Globus pallidus (tissue), 1 donor: ENCODE results near the gene GSTM1.
"Not testable (repeated sequence)": the region's sequence is repeated elsewhere in the genome, so short reads cannot be mapped to it uniquely, and the experiment has no call there.

ENCODE experiments used
- DNase-seq: peaks from one replicate; pipeline ENCODE4 v3.0.0-alpha.2; 2015; ENCODE audit warnings: low spot score

GSTM1 gene

DNA sequence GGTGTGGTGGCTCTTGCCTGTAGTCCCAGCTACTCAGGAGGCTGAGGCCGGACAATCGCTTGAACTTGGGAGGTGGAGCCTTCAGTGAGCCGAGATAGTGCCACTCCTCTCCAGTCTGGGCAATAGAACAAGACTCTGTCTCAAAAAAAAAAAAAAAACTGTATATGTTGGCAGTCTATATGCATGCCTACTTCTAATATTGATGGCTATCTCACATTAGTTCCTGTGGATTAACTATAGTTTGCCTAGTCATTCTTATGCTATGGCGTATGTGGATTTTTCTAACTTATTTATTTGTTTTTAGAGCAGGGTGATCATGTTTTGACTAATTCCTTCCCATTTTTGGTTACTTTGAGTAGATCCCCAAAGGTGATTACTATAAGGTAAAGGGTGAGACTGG lies 9.4 kb downstream of the GSTM1 start:
- no peak for DNase-seq

DNA sequence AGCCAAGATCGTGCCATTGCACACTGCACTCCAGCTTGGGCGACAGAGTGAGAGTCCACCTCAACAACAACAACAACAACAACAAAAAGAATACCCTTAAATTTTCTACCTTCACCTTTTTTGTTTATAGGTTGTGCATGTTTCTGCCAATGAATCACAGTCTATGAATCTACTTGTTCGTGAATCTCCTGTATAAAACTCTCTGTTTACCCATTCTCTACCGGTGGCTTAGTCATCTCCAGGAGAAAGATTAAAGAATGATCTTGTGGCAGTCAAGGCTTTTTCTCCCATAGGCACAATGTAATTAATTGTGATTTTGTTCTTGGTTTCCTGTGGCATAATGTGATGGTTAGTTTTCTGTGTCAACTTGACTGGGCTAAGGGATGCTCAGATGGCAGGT lies 10.2 kb downstream of the GSTM1 start:
- DNase-seq = not testable (repeated sequence)

DNA sequence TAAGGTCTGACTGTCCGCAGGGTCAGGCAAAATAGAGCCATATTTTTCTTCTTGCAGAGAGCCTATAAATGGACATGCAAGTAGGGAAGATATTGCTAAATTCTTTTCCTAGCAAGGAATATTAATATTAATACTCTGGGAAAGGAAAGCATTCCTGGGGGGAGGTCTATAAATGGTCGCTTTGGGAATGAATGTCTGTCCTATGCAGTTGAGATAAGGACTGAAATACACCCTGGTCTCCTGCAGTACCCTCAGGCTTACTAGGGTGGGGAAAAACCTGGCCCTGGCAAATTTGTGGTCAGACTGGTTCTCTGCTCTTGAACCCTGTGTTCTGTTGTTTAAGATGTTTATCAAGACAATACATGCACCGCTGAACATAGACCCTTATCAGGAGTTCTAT lies 15.3 kb downstream of the GSTM1 start:
- DNase-seq = not testable (repeated sequence)

DNA sequence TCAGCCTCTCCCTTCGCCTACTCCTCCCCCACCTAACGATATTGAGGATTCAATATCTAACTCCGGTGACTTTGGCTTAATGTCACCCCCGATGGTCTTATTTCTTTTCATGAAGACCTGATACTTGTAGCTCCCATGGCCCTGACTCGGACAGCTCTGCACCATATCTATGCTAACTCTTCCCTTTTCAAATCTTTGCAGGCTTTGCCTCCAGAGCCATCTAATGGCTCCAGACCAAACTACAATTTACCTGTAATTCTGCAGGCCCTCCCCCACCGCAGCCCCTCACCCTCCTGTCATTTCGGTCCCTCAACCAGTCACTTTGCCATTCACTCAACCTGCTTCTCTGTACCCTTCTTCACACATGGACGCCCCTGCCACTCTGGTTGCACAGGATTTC lies 16.6 kb downstream of the GSTM1 start:
- no peak for DNase-seq

DNA sequence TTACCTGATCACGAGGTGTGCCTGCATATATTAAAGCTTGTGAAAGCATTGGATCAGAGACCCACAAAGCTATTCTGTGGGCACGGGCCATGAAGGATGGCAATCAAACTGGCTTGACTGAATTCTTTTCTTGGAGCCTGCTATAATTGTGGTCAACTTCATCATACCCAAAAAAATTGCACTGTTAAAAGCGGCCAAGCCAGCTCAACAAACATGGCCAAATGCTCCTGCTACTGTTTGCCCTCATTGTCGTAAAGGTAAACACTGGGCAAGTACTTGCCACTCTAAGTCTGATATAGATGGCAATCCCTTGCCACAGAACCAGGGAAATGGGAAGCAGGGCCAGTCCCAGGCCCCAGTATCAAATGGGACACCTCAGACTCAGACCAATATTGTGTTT lies 17.8 kb downstream of the GSTM1 start:
- DNase-seq = no peak

DNA sequence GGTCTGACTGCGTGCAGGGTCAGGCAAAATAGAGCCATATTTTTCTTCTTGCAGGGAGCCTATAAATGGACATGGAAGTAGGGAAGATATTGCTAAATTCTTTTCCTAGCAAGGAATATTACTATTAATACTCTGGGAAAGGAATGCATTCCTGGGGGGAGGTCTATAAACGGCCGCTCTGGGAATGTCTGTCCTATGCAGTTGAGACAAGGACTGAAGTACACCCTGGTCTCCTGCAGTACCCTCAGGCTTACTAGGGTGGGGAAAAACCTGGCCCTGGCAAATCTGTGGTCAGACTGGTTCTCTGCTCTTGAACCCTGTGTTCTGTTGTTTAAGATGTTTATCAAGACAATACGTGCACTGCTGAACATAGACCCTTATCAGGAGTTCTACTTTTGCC lies 21.3 kb downstream of the GSTM1 start:
- DNase-seq = not testable (repeated sequence)

DNA sequence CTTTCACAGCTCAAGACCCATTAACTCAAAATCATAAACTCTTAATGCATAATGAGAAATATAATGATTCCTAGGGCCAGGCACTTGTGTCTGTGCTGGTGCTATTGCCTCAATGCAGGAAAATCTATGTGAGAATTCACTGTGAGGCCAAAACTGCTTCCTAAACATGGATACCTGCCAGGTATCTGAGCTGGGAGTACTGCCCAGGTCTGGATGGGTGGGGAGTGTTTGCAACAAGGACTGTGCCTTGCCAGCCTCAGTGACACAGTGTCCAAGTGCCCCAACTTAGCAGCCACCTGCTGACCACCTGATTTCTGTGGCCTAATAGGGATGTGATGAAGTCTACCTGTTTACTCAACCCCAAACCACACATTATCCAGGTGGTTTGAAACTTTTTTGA lies 22.2 kb downstream of the GSTM1 start:
- DNase-seq = not testable (repeated sequence)

DNA sequence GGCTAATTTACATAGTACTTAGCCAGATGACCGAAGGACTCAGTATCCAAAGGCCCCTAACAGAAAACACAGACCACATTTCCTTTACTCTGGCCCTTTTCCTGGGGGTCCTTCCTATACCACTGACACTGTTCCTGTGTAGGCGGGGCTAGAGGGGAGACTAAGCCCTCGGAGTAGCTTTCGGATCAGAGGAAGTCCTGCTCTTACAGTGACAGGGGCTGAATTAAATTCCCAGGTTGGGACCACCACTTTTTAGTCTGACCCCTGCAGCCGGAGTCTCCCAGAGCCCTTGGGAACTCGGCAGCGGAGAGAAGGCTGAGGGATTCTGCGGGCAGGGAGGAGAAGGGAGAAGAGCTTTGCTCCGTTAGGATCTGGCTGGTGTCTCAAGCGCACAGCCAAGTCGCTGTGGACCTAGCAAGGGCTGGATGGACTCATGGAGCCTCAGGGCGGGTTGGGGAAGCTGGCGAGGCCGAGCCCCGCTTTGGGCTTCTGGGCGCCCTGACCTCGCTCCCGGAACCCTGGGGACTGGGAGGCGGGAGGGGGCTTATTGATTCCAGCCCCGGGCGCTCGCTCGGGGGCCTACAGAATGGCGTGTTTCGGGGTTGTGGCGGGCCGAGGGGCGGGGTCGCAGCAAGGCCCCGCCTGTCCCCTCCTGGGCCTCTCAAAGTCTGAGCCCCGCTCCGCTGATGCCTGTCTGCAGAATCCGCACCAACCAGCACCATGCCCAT lies 24.1 kb downstream of the GSTM1 start, which contains the start of gene GSTM5:
Gene GSTM5, plus strand, starts transcription at position 659 of the 728 bp plus-strand sequence. Its CDS starts 62 bp downstream, at position 721.
- DNase-seq = not testable (repeated sequence)

DNA sequence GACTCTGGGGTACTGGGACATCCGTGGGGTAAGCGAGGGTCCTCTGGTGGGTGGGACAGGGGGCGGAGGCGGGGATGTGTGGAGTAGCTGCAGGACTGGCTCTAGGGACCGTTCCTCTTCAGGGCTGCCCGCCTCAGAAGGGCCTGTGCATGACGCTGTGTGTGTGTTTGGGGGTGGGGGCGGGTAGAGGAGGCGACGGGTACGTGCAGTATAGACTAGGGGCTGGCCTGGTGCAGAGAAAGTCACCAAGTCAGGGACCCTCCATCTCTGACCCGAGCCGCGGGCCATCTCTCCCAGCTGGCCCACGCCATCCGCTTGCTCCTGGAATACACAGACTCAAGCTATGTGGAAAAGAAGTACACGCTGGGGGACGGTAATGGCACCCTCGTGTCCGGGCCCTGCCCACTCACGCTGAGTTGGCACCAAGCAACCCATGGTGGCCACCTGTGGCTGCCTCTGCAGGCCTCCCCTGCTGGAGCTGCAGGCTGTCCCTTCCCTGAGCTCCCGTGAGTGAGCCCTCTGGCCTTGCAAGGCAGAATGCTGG lies 24.8 kb downstream of the GSTM1 start:
- no peak for DNase-seq

DNA sequence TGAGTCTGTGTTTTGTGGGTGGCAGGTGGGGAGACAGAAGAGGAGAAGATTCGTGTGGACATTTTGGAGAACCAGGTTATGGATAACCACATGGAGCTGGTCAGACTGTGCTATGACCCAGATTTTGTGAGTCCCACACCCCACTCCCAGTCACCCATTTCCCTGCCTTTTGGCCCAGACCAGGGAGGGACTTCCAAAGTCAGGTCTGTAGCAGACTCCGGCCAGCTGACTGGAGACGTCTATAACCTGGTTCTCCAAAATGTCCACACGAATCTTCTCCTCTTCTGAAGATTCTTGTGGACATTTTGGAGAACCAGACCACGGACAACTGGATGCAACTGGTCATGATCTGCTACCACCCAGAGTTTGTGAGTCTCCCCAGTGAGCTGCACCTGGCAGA lies 26.0 kb downstream of the GSTM1 start:
- no peak for DNase-seq

DNA sequence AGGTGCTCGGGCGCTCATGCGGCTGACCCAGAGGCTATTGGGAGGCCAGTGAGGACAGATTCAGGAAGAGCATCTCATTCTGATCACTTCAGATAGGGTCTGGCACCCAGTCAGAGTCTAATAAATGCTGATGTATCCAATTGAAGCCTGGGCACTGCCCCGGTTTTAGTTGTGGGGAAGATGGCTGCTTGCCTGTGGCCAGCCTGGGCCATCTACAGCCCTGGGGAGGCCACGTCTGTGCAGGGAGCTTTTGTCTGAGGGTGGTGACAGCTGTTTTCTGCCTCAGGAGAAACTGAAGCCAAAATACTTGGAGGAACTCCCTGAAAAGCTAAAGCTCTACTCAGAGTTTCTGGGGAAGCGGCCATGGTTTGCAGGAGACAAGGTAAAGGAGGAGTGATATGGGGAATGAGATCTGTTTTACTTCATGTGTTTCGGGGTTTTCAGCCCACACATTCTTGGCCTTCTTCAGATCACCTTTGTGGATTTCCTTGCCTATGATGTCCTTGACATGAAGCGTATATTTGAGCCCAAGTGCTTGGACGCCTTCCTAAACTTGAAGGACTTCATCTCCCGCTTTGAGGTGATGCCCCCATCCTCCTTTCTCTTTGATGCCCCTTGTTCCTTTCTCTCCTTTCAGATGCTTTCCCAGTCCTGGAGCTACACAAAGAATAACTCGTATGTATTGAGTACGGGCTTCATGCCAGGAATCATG lies 27.2 kb downstream of the GSTM1 start:
- DNase-seq = no peak

DNA sequence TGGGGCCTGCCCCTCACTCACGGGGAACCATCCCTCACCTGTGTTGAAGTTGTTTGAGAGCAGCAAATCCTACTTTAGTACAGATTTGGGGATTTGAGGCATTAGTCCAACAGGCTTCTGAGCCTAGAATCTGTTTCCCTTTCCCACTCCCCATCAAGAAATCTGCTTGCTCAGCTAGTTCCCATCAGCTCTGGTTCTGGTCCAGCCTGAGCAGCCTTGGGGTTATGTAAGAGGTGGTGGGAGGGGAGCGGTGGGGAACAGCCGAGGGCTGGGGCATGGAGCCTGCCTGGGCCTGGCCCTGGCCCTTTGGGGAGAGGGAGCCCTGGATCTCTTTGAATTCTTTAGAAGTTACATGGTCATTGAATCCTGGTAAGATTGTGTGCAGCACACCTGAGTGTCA lies 28.5 kb downstream of the GSTM1 start:
- DNase-seq = no peak

DNA sequence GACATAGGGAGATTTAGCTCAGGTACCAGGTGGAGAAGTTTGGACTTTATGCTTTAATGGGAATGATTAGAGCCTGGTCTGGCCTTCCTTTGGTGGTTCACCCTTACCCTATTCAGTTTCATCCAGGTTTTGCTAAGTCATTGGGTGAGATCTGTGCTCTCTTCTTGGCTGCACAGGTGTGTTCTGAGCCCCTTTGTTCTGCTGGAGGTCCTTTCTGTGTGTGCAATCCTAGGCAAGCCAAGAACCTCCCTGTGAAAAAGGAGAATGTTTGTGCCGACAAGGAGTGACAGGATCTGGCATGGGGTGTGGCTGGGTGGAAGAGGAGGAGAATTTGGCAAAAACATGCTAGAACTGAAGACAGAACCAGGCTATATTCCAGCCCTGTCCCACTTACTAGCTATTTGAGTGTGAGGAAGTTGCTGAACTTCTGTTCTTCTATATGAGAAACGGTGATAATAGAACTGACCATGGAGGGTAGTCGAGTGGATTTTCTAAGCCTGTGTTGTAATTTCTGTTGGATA lies 29.0 kb downstream of the GSTM1 start:
- no peak for DNase-seq

DNA sequence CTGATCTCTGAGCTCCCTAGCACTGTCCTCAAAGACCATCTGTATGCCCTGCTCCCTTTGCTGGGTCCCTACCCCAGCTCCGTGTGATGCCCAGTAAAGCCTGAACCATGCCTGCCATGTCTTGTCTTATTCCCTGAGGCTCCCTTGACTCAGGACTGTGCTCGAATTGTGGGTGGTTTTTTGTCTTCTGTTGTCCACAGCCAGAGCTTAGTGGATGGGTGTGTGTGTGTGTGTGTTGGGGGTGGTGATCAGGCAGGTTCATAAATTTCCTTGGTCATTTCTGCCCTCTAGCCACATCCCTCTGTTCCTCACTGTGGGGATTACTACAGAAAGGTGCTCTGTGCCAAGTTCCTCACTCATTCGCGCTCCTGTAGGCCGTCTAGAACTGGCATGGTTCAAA lies 30.1 kb downstream of the GSTM1 start:
- DNase-seq = no peak

DNA sequence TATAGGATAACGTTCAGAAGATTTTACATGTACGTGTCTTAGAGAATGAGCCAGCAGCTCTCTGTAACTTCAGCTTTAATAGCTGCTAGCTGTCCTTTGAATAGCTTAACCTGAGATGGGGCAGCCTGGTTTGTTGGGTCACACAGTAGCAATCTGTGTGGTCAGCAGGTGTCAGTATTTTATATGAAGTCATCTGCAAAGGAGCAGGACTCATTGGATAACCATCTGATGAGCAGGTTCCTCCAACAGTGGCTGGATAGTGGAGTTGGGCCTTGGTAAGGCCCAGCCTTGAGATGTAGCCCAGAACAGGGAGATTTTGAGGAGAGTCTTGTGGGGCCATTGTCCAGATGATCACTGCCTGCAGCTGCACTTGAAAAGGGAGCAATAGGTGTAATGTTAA lies 30.9 kb downstream of the GSTM1 start:
- DNase-seq = no peak

DNA sequence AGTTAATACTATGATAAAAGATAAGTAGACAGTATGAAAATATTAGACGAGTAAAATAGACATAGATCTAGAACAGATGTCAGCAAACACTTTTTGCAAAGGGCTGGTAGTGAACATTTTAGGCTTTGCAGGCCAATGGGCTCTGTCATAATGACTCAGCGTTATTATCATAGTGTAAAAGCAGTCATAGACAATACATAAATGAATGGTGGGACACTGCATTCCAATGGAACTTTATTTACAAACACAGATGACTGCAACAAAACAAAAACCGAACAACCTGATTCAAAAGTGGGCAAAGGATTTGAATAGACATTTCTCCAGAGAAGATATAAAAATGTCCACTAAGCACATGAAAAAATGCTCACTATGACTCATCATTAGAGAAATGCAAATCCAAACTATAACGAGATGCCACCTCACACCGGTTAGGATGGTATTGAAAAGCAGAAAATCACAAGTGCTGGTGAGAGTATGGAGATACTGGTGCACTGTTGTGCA lies 31.8 kb downstream of the GSTM1 start:
- no peak for DNase-seq

DNA sequence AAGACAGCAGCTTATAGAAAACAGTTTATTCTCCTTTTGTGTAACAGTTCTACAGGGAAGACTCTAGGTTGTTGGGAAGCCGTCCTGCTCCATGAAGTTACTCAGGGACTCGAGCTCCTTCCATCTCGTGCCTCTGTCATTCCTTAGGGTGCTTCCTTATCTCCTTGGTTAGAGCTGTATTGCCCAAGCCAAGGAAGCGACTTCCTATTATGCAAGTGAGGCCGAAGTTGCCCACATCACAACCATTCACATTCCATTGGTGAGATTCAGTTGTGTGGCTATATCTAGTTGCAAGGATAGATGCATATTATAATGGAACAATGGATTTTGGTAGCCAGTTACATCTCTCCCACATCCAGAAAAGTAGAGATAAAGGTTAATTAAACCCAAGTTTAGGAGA lies 33.4 kb downstream of the GSTM1 start:
- no peak for DNase-seq

DNA sequence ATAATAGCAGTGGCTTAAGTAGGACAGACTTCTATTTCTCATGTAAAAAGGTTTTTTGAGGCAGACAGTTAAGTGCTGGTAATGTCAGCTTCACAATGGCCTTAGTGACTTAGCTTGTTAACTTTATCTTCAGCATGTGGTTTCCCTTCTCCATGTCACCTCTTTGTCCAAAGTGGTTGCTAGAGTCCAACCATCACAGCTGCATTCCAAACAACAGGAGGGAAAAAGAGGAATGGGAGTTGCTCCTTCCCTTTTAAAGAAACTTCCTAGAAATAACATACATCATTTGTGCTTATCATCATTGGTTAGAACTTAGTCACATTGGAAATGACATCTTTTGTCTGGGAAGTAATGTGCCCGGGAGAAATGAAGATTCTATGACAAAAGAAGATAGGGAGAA lies 34.4 kb downstream of the GSTM1 start:
- DNase-seq = no peak

DNA sequence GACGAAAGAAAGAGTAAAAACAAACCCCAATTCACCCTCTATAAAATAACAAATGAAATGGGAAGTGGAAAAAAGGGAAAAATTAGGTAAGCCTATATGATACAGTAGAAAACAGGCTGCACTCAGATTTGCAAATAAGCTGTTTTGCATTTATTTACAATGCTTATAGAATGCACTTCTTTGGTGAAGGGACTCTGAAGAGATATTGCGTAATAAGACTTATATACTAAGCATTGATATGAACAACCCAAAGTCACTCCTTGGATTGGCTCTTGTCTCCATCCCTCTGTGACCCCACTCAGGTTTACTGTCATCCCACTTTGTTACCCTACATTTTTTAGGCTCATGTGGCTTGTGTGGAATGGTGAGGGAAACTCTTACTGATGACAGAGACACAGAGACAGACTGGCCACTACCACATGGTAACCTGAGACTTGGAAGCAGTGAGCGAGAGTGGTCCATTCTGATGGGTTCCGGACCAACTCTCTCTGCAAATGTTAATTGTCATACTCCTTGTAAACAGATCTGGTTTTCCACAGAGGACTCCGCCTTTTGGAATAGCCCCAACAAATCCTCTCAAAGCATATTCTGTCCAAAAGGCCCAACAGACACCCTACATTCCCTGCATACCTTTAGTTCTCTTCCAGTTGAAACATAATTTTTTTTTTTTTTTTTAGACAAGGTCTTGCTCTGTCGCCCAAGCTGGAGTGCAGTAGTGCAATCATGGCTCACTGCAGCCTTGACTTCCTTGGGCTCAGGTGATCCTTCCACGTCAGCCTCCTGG lies 35.5 kb downstream of the GSTM1 start:
- no peak for DNase-seq

DNA sequence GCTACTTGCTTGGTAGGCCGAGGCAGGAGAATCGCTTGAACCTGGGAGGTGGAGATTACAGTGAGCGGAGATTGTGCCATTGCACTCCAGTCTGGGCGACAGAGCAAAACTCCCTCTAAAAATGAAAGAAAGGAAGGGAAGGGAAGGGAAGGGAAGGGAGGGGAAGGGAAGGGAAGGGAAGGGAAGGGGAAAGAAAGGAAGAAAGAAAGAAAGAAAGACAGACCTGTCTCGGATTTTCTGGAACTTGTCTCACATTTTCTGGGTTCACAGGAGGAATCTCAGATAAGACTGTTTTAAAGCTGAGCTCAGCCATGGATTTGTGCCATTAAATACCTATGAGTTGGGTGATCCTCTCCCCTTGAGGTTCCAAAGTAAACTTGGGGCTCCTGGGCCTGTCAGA lies 37.3 kb downstream of the GSTM1 start:
- no peak for DNase-seq

DNA sequence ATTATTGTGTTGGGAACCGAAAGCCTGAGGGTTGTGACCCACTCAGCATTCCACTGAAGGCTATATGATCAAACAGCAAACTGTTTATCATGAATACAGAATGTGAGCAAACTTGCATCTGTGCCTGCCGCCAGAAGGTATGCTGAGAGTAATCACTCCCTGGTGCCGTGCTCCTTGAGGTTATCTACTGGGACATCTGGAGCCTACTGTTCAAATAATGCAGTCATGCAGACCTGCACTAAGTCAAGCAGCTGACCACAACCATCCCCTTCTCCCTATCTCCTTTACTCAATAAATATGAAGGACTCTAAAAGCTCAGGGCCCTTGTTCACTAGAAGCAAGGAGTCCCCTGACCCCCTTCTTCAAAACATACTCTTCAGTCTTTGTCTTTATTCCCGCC lies 37.9 kb downstream of the GSTM1 start:
- no peak for DNase-seq

DNA sequence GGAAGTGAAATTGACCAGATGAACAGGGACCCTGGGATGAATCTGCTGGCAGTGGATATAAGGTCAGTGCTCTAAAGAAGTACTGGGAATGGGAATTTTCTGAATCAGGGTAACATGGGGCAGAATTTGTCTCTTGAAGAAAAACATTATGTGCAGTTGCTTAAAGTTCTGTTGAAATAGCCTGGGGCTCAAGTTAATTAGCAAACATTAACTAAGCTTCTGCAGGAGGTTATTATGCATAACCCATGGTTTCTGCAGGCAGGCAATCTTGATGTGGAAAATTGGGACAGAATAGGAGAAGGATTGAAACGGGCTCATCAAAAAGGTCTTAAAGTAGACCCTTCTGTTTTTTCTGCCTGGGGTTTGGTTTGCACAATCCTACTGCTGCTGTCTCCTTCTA lies 38.4 kb downstream of the GSTM1 start:
- no peak for DNase-seq
